Gastroesophageal sphincter (tissue), 3 donors: ENCODE measurements around the gene RBKS.

Experiments
- EP300 ChIP-seq: sonication (generic); formaldehyde crosslinking; IDR thresholded peaks from one replicate; pipeline ENCODE4 v1.6.1; 2017; ENCODE audit warnings: antibody characterized with exemption, mild to moderate bottlenecking
- POLR2A ChIP-seq, 2 donors: fragments of 450-650 bp; IDR thresholded peaks; one replicate each; pipeline ENCODE4 v1.6.1; 2017; ENCODE audit warnings: antibody characterized with exemption in 2 of 2, mild to moderate bottlenecking in 2 of 2, moderate library complexity in 1 of 2
- POLR2AphosphoS5 ChIP-seq: sonication (generic); formaldehyde crosslinking; IDR thresholded peaks from one replicate; pipeline ENCODE4 v1.6.1; 2017; ENCODE audit warnings: antibody characterized with exemption
- TF ChIP-seq, protein P1 (sequence below), 4 experiments: fragments of 200-600 bp in 2 of 4; fragments of 450-650 bp in 2 of 4; sonication (generic) in 1 of 4; IDR thresholded peaks; one replicate each; pipeline ENCODE4 v1.5.1; 2017 to 2019; ENCODE audit warnings: antibody characterized with exemption in 4 of 4, mild to moderate bottlenecking in 2 of 4, moderate library complexity in 2 of 4

GRCh38 chr2:27799646-27800010 is 90.6 kb downstream of the RBKS start:
- TF ChIP-seq, protein P1, sequence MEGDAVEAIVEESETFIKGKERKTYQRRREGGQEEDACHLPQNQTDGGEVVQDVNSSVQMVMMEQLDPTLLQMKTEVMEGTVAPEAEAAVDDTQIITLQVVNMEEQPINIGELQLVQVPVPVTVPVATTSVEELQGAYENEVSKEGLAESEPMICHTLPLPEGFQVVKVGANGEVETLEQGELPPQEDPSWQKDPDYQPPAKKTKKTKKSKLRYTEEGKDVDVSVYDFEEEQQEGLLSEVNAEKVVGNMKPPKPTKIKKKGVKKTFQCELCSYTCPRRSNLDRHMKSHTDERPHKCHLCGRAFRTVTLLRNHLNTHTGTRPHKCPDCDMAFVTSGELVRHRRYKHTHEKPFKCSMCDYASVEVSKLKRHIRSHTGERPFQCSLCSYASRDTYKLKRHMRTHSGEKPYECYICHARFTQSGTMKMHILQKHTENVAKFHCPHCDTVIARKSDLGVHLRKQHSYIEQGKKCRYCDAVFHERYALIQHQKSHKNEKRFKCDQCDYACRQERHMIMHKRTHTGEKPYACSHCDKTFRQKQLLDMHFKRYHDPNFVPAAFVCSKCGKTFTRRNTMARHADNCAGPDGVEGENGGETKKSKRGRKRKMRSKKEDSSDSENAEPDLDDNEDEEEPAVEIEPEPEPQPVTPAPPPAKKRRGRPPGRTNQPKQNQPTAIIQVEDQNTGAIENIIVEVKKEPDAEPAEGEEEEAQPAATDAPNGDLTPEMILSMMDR (IDR thresholded peaks at IDR 0.05) = no peak
- TF ChIP-seq POLR2A (IDR thresholded peaks at IDR 0.05) (no peak), POLR2AphosphoS5 (no peak), EP300 (no peak)
